Naive B cell (primary cell): ENCODE measurements around the gene PNPLA8. TPM values are rescaled to one million over a fixed set of nuclear protein-coding genes. Genes with fewer than 3 reads are reported as not detected.

Experiments
- ATAC-seq, 2 donors: fragments of 150-1000 bp; cut with Tn5 transposase; 2 replicates each; pipeline ENCODE4 v1.10.0; 2021; ENCODE audit warnings: low read depth in 2 of 2, mild to moderate bottlenecking in 2 of 2, moderate library complexity in 2 of 2
- DNase-seq: peaks from one replicate; pipeline ENCODE4 v3.0.0; 2022
- H3K27ac Mint-ChIP-seq, 6 donors: one replicate each; pipeline ENCODE4 v1.8.0; 2020 to 2022; ENCODE audit warnings: mild to moderate bottlenecking in 6 of 6, mixed read lengths in 6 of 6, moderate library complexity in 5 of 6, inconsistent platforms in 2 of 6
- H3K27me3 Mint-ChIP-seq, 3 donors: one replicate each; pipeline ENCODE4 v1.8.0; 2021 to 2022; ENCODE audit warnings: mixed read lengths in 3 of 3, mild to moderate bottlenecking in 1 of 3
- H3K36me3 Mint-ChIP-seq, 2 donors: one replicate each; pipeline ENCODE4 v1.8.0; 2020 to 2022; ENCODE audit warnings: mixed read lengths in 2 of 2, inconsistent platforms in 1 of 2, mild to moderate bottlenecking in 1 of 2
- H3K4me1 Mint-ChIP-seq, 3 donors: one replicate each; pipeline ENCODE4 v1.8.0; 2020 to 2022; ENCODE audit warnings: mixed read lengths in 3 of 3, inconsistent platforms in 1 of 3, mild to moderate bottlenecking in 1 of 3, moderate library complexity in 1 of 3
- H3K4me3 Mint-ChIP-seq, 8 donors: one replicate each; pipeline ENCODE4 v1.8.0; 2020 to 2022; ENCODE audit warnings: mild to moderate bottlenecking in 8 of 8, mixed read lengths in 8 of 8, moderate library complexity in 8 of 8, inconsistent platforms in 2 of 8
- H3K9me3 Mint-ChIP-seq, 7 donors: one replicate each; pipeline ENCODE4 v1.8.0; 2020 to 2022; ENCODE audit warnings: mixed read lengths in 7 of 7, mild to moderate bottlenecking in 5 of 7, inconsistent platforms in 2 of 7, moderate library complexity in 1 of 7
- polyA plus RNA-seq, 6 donors: library from polyadenylated mRNA; unstranded; fragments of 300-500 nt; fragmentation: Illumina TruSeq; gene quantifications; one replicate each; pipeline ENCODE4 v1.2.3, GENCODE V29; 2021; ENCODE audit warnings: low read depth in 6 of 6

PNPLA8 gene
- polyA plus RNA-seq, 6 donors from 2014 or later, result 54.6 to 82.7 (median 67.0) TPM

DNA sequence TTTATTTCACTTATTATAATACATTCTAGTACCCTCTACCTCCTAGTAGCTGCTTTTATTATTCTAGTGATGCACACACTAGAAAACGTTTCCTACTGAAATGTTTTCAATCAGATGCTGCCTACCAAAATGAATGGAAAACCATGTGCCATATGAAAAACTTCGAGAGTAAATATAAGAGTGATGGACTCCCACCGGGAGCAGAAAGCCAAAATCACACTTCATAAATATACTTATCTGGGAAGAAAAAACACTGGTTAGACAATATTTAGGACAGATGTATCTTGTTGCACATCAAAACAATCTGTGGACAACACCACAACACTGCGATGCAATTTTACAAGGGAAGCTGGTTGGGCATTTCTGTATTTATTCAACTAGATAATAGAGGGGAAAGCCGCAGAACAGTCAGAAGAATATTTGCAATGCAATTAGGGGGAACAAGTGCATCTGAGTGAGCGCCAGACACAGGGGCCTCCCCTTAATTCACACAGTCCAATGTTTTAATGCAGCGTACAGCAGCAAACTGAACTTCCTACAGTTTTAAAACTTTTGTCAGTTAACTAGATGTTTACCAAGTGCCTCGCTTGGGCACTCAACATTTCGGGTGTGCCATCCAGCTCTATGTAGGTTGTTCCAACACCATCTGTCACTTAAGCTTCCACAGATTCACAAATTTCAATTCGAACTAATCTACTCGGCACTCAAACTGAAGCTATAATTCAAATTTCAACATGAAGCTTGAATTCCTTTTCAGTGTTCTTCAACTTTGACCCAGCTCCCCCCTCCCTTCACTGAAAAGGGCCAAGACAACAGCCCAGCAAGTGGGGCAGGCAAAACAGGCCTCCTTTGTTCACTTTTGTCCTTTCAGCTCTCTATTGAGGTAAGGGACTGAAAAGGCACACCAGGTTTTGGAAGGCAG, 77.1 kb downstream of the PNPLA8 start:
- ATAC-seq (peak in 1 of 2 donors; percentile 32), DNase-seq (no peak)
- Mint-ChIP-seq H3K4me3 (peak overlapping the region in 1 of 8 donors; percentile 52), H3K27ac (no peak overlapping the region), H3K27me3 (peaks cover 46 to 55% (median 53%) of the 10 kb centered on the region in 3 donors), H3K4me1 (peaks cover 0 to 2% (median 0%) of the 10 kb centered on the region in 3 donors), H3K36me3 (no peaks in the 10 kb centered on the region), H3K9me3 (no peaks in the 10 kb centered on the region)

DNA sequence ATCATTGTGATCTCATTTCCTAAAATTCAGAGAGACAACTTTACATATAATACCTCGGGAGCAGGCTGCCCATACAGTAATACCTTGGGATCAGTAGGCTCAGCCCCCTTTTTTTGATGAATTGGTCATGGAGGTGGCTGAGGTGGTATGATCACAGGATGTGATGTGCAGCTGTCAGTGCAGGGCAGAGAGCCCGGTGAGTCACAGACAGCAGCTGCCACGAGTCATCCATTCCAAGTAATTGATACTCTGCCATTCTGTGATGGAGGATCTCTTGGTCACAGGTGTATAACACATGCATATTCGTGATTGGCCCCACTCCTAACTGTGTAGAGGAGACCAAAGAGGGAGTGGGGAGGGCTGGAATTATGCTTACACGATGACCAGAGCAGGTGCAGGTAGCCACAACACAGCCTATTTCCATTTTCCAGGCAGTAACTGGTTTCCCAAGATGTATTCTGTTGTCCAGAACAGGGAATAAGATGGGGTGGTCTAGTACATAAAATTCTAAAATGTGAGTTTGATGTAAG, 83.8 kb downstream of the PNPLA8 start:
- Mint-ChIP-seq H3K36me3 (no peaks in the 10 kb centered on the region), H3K27me3 (peaks cover 29 to 38% (median 35%) of the 10 kb centered on the region in 3 donors), H3K4me3 (no peak overlapping the region), H3K27ac (no peak overlapping the region), H3K4me1 (no peaks in the 10 kb centered on the region), H3K9me3 (no peaks in the 10 kb centered on the region)
- DNase-seq, result no peak
- no peak for ATAC-seq

- H3K4me1 Mint-ChIP-seq, result no peaks in the 10 kb centered on the region
- no peaks in the 10 kb centered on the region for H3K36me3 Mint-ChIP-seq
- ATAC-seq, result no peak
- H3K9me3 Mint-ChIP-seq, result no peaks in the 10 kb centered on the region
- H3K27me3 Mint-ChIP-seq, result peaks cover 29 to 38% (median 36%) of the 10 kb centered on the region in 3 donors
- H3K27ac Mint-ChIP-seq, result no peak overlapping the region
- no peak overlapping the region for H3K4me3 Mint-ChIP-seq
- no peak for DNase-seq
Observed at GRCh38 chr7:108441392-108441955, 84.5 kb downstream of the PNPLA8 start.

GRCh38 chr7:108440613-108441012, 85.3 kb downstream of the PNPLA8 start:
- peaks cover 20 to 38% (median 34%) of the 10 kb centered on the region in 3 donors for H3K27me3 Mint-ChIP-seq
- H3K4me3 Mint-ChIP-seq, result no peak overlapping the region
- H3K36me3 Mint-ChIP-seq, result peaks cover under 1 to 1% of the 10 kb centered on the region in 2 donors
- H3K9me3 Mint-ChIP-seq, result peaks cover 0 to 2% (median under 1%) of the 10 kb centered on the region in 7 donors
- DNase-seq (no peak), ATAC-seq (no peak)
- no peaks in the 10 kb centered on the region for H3K4me1 Mint-ChIP-seq
- H3K27ac Mint-ChIP-seq, result no peak overlapping the region

- no peak for ATAC-seq
- peaks cover 0 to 13% (median 8%) of the 10 kb centered on the region in 7 donors for H3K9me3 Mint-ChIP-seq
- H3K27me3 Mint-ChIP-seq, result peaks cover 27 to 58% (median 51%) of the 10 kb centered on the region in 3 donors
- H3K4me3 Mint-ChIP-seq, result no peak overlapping the region
- H3K4me1 Mint-ChIP-seq, result no peaks in the 10 kb centered on the region
- H3K27ac Mint-ChIP-seq, result no peak overlapping the region
- DNase-seq, result no peak
- peaks cover 8% of the 10 kb centered on the region in 2 donors for H3K36me3 Mint-ChIP-seq
Observed at GRCh38 chr7:108436906-108437305, 89.0 kb downstream of the PNPLA8 start.

DNA sequence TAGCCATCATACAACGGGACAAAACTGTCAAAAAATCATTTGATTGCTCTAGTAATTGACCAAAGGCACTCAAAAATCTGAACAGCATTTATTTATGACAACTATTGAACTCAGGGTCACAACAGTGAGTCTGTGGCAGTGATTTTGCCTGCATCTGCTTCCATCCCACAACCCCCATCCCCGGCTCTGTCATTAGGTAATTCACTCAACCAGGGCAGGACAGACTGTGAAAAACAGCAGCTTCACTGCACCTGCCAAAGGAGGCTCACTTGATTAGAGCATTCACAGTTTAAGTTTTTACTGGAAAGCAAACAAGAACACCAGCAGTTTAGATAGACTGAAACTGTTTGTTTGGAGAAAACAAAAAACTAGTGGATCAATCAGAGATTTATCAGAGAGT, 91.9 kb downstream of the PNPLA8 start:
- ATAC-seq (no peak), DNase-seq (no peak)
- Mint-ChIP-seq H3K36me3 (peaks cover 8% of the 10 kb centered on the region in 2 donors), H3K4me1 (no peaks in the 10 kb centered on the region), H3K27ac (no peak overlapping the region), H3K27me3 (peaks cover 34 to 74% (median 71%) of the 10 kb centered on the region in 3 donors), H3K4me3 (no peak overlapping the region), H3K9me3 (peaks cover 0 to 13% (median 8%) of the 10 kb centered on the region in 7 donors)

DNA sequence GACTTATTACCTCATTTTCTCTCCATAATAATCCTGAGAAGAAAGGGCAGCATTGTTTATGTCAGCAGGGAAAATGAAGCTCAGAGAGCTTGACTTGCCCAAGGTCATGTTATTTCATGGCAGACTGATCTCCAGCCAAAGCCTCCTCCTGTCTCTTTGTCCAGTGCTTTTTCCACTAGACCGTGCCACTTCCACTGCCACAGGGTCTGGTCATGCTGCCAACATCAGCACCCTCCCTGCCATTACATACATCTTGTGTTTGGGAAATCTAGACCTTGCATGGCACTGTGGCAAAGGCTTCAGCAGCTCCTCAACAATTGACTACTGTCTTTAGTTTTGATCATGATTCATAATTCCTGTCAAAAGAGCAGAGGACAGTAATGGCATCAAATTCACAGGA, 94.8 kb downstream of the PNPLA8 start:
- Mint-ChIP-seq H3K27me3 (peaks cover 32 to 58% (median 51%) of the 10 kb centered on the region in 3 donors), H3K27ac (no peak overlapping the region), H3K9me3 (peaks cover 0 to 13% (median 8%) of the 10 kb centered on the region in 7 donors), H3K4me3 (no peak overlapping the region), H3K36me3 (peaks cover 8% of the 10 kb centered on the region in 2 donors), H3K4me1 (no peaks in the 10 kb centered on the region)
- ATAC-seq (no peak), DNase-seq (no peak)

- H3K4me3 Mint-ChIP-seq, result no peak overlapping the region
- peaks cover 7 to 8% of the 10 kb centered on the region in 2 donors for H3K36me3 Mint-ChIP-seq
- ATAC-seq, result no peak
- no peak overlapping the region for H3K27ac Mint-ChIP-seq
- peaks cover 32 to 57% (median 48%) of the 10 kb centered on the region in 3 donors for H3K27me3 Mint-ChIP-seq
- DNase-seq, result no peak
- H3K9me3 Mint-ChIP-seq, result peaks cover 0 to 12% (median 7%) of the 10 kb centered on the region in 7 donors
- H3K4me1 Mint-ChIP-seq, result no peaks in the 10 kb centered on the region
Observed at GRCh38 chr7:108430664-108431063, 95.3 kb downstream of the PNPLA8 start.

DNA sequence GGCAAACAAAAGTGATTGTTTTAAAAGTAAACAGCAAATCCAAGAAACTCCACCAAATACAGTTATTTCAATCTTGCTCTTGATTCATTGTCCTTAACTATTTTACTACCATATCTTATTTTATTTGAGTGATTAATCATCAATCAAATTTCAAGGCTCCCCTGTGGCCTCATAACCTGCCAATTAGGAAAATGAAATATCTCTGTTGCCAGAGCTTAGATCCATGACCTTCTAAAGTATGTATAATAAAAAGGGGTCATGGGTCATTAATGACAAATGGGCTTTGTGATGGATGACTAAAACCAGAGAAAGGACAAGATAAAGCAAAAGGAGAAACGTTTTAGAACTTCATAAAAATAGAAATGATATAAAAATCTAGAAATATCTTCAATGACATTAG, 98.2 kb downstream of the PNPLA8 start:
- Mint-ChIP-seq H3K9me3 (peaks cover 0 to 2% (median 0%) of the 10 kb centered on the region in 7 donors), H3K4me3 (no peak overlapping the region), H3K27ac (no peak overlapping the region), H3K27me3 (peaks cover 47 to 52% (median 48%) of the 10 kb centered on the region in 3 donors), H3K4me1 (no peaks in the 10 kb centered on the region), H3K36me3 (no peaks in the 10 kb centered on the region)
- ATAC-seq (no peak), DNase-seq (no peak)

GRCh38 chr7:108425714-108426275, 100.1 kb downstream of the PNPLA8 start:
- Mint-ChIP-seq H3K4me3 (no peak overlapping the region), H3K4me1 (peaks cover 0 to 2% (median under 1%) of the 10 kb centered on the region in 3 donors), H3K27me3 (peaks cover 46 to 58% (median 52%) of the 10 kb centered on the region in 3 donors), H3K36me3 (no peaks in the 10 kb centered on the region), H3K27ac (no peak overlapping the region), H3K9me3 (peaks cover 0 to 2% (median 0%) of the 10 kb centered on the region in 7 donors)
- no peak for ATAC-seq
- no peak for DNase-seq

- DNase-seq, result no peak
- Mint-ChIP-seq H3K9me3 (peaks cover 0 to 2% (median 0%) of the 10 kb centered on the region in 7 donors), H3K27ac (no peak overlapping the region), H3K4me3 (peak overlapping the region in 1 of 8 donors; percentile 17), H3K27me3 (peaks cover 43 to 56% (median 45%) of the 10 kb centered on the region in 3 donors), H3K36me3 (no peaks in the 10 kb centered on the region), H3K4me1 (peaks cover 6 to 11% (median 10%) of the 10 kb centered on the region in 3 donors)
- no peak for ATAC-seq
Observed at GRCh38 chr7:108424013-108424412, 101.9 kb downstream of the PNPLA8 start.

DNA sequence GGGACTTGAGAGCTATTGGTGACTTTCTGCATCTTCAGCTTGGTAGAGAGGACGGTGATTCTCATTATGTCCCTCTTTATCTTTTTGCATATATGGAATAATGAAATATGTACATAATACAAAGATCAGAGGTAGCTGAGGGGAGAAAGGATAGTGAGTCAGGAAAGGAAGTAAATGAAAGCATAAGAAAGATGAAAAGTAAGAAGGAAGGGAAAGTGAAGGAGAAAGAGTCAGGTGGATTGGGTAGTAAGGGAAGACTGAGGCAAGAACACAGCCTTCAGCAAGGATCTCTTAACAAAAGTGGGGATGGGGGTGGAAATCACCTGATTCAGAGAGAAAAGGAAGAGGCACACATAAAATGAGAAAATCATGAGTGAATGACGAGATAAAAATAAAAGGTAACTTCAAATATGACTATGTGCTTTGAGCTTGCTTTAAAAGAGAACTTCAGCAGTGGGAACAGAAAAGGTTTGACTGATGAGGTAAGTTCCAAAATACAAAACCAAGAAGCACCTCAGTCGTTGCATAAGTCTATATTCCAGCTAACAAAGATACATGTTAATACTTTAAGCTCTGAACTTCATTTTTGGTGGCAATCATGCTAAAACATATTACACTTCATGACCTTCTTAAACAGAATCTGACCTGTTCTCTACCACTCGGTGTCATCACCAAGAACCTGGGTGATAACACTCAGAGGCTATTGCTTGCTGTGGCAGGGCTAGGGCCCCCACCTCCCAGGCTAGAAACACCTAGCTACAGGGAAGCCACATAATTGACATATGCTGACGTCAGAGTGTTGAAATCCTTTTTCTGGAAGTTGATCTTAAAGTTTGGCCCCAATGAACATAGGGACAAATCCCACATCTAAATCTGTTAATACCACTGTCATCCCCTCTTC, 102.6 kb downstream of the PNPLA8 start:
- Mint-ChIP-seq H3K36me3 (no peaks in the 10 kb centered on the region), H3K4me1 (peaks cover 11 to 14% (median 13%) of the 10 kb centered on the region in 3 donors), H3K27ac (peak overlapping the region in 1 of 6 donors; percentile 5), H3K4me3 (no peak overlapping the region), H3K27me3 (peaks cover 39 to 59% (median 49%) of the 10 kb centered on the region in 3 donors), H3K9me3 (peaks cover 0 to 2% (median 0%) of the 10 kb centered on the region in 7 donors)
- ATAC-seq (no peak), DNase-seq (no peak)
